Gastroesophageal sphincter (tissue), 3 donors: ENCODE data around the gene GMIP.

Experiments
- EP300 ChIP-seq: sonication (generic); formaldehyde crosslinking; IDR thresholded peaks from one replicate; pipeline ENCODE4 v1.6.1; 2017; ENCODE audit warnings: antibody characterized with exemption, mild to moderate bottlenecking
- POLR2A ChIP-seq, 2 donors: fragments of 450-650 bp; IDR thresholded peaks; one replicate each; pipeline ENCODE4 v1.6.1; 2017; ENCODE audit warnings: antibody characterized with exemption in 2 of 2, mild to moderate bottlenecking in 2 of 2, moderate library complexity in 1 of 2
- TF ChIP-seq, protein P1 (sequence below), 4 experiments: fragments of 200-600 bp in 2 of 4; fragments of 450-650 bp in 2 of 4; sonication (generic) in 1 of 4; IDR thresholded peaks; one replicate each; pipeline ENCODE4 v1.5.1; 2017 to 2019; ENCODE audit warnings: antibody characterized with exemption in 4 of 4, mild to moderate bottlenecking in 2 of 4, moderate library complexity in 2 of 4

GRCh38 chr19:19635313-19635702 lies 8.1 kb downstream of the GMIP start:
- no peak for TF ChIP-seq POLR2A (IDR thresholded peaks at IDR 0.05)
- TF ChIP-seq, protein P1, sequence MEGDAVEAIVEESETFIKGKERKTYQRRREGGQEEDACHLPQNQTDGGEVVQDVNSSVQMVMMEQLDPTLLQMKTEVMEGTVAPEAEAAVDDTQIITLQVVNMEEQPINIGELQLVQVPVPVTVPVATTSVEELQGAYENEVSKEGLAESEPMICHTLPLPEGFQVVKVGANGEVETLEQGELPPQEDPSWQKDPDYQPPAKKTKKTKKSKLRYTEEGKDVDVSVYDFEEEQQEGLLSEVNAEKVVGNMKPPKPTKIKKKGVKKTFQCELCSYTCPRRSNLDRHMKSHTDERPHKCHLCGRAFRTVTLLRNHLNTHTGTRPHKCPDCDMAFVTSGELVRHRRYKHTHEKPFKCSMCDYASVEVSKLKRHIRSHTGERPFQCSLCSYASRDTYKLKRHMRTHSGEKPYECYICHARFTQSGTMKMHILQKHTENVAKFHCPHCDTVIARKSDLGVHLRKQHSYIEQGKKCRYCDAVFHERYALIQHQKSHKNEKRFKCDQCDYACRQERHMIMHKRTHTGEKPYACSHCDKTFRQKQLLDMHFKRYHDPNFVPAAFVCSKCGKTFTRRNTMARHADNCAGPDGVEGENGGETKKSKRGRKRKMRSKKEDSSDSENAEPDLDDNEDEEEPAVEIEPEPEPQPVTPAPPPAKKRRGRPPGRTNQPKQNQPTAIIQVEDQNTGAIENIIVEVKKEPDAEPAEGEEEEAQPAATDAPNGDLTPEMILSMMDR (IDR thresholded peaks at IDR 0.05): no peak
- TF ChIP-seq EP300: no peak
